Gastrocnemius medialis (tissue), 4 donors: Measurements from ENCODE around the gene SIGLEC5. TPM values are rescaled to one million over a fixed set of nuclear protein-coding genes. Genes with fewer than 3 reads are reported as not detected.
"Not testable (repeated sequence)": the region's sequence is repeated elsewhere in the genome, so short reads cannot be mapped to it uniquely, and the experiment has no call there.

Source experiments
- ATAC-seq, 2 donors: fragments of 150-250 bp; one replicate each; pipeline ENCODE4 v1.9.1; 2016
- DNase-seq, 2 donors: peaks; one replicate each; pipeline ENCODE4 v3.0.0-alpha.2; 2019
- H3K27ac ChIP-seq, 4 donors: fragments of 200-600 bp; sonication (generic); 1 replicate in 1 of 4; 2 replicates in 3 of 4; pipeline ENCODE4 v1.5.1; 2016 to 2018; ENCODE audit warnings: mild to moderate bottlenecking in 2 of 4, moderate library complexity in 1 of 4
- H3K27me3 ChIP-seq, 3 donors: fragments of 200-600 bp; sonication (generic) in 2 of 3; 1 replicate in 1 of 3; 2 replicates in 2 of 3; pipeline versions ENCODE4 v1.5.1 to v1.6.0; 2016 to 2019; ENCODE audit warnings: mild to moderate bottlenecking in 1 of 3, moderate library complexity in 1 of 3
- H3K36me3 ChIP-seq, 2 donors: fragments of 200-600 bp; sonication (generic) in 1 of 2; one replicate each; pipeline ENCODE4 v1.5.1; 2017 to 2018
- H3K4me1 ChIP-seq, 2 donors: fragments of 200-600 bp; sonication (generic) in 1 of 2; one replicate each; pipeline ENCODE4 v1.5.1; 2016 to 2017; ENCODE audit warnings: mild to moderate bottlenecking in 2 of 2
- H3K4me3 ChIP-seq, 4 donors: fragments of 200-600 bp; sonication (generic) in 3 of 4; 1 replicate in 1 of 4; 2 replicates in 3 of 4; pipeline ENCODE4 v1.5.1; 2016 to 2019; ENCODE audit warnings: mild to moderate bottlenecking in 2 of 4
- H3K9me3 ChIP-seq, 3 donors: fragments of 200-600 bp; sonication (generic) in 2 of 3; 1 replicate in 1 of 3; 2 replicates in 2 of 3; pipeline ENCODE4 v1.5.1; 2016 to 2019
- CTCF ChIP-seq, 5 experiments: fragments of 450-650 bp in 3 of 5; fragments of 200-600 bp in 2 of 5; sonication (generic) in 2 of 5; IDR thresholded peaks in 4 of 5; conservative IDR thresholded peaks in 1 of 5; 1 replicate in 4 of 5; 2 replicates in 1 of 5; pipeline ENCODE4 v1.5.1; 2016 to 2019; ENCODE audit warnings: antibody characterized with exemption in 5 of 5, mild to moderate bottlenecking in 3 of 5, moderate library complexity in 3 of 5
- POLR2A ChIP-seq, 2 donors: fragments of 450-650 bp; IDR thresholded peaks; one replicate each; pipeline ENCODE4 v1.6.1; 2017; ENCODE audit warnings: antibody characterized with exemption in 2 of 2, mild to moderate bottlenecking in 2 of 2, moderate library complexity in 2 of 2
- in situ Hi-C, 4 donors: fragments of 200-750 bp; cut with MboI; loops; one replicate each; pipeline versions ENCODE4 v1.15.0 to v1.8.0; 2017; ENCODE audit warnings: low sequenced_read_pairs in 4 of 4
- intact Hi-C: fragments of 100-400 bp; cut with DNase I; formaldehyde crosslinking; loops from one replicate; pipeline ENCODE4 v1.15.1; 2023; ENCODE audit warnings: low total_unique reads
- total RNA-seq, 4 donors: library from RNA; depleted of rRNA; stranded (reverse); fragments of >200 nt; gene quantifications; one replicate each; pipeline versions ENCODE4 v1.1.0 to v1.2.3, GENCODE V29; 2016

Gene SIGLEC5, protein sequence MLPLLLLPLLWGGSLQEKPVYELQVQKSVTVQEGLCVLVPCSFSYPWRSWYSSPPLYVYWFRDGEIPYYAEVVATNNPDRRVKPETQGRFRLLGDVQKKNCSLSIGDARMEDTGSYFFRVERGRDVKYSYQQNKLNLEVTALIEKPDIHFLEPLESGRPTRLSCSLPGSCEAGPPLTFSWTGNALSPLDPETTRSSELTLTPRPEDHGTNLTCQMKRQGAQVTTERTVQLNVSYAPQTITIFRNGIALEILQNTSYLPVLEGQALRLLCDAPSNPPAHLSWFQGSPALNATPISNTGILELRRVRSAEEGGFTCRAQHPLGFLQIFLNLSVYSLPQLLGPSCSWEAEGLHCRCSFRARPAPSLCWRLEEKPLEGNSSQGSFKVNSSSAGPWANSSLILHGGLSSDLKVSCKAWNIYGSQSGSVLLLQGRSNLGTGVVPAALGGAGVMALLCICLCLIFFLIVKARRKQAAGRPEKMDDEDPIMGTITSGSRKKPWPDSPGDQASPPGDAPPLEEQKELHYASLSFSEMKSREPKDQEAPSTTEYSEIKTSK
- total RNA-seq: 1 to 10 TPM in 1 of 4 donors, under 1 TPM in 1, not detected in 2; 0.18 to 1.0 TPM

GRCh38 chr19:51630315-51630714 lies at the start of gene SIGLEC5:
Gene SIGLEC5 (minus strand): TSS chr19:51630401. CDS start chr19:51630335, 66 bp downstream.
- H3K36me3 ChIP-seq, H3K27ac ChIP-seq, DNase-seq, H3K9me3 ChIP-seq, H3K4me1 ChIP-seq, in situ Hi-C loops, H3K27me3 ChIP-seq, intact Hi-C loops, ATAC-seq, H3K4me3 ChIP-seq: not testable (repeated sequence)

GRCh38 chr19:51676566-51677083 lies 46.4 kb upstream of the SIGLEC5 start:
- no peaks in the 10 kb centered on the region for H3K36me3 ChIP-seq
- in situ Hi-C loops (no loop called here), intact Hi-C loops (no loop called here)
- DNase-seq: no peak
- H3K4me3 ChIP-seq: no peak overlapping the region
- no peaks in the 10 kb centered on the region for H3K9me3 ChIP-seq
- no peaks in the 10 kb centered on the region for H3K27me3 ChIP-seq
- ATAC-seq: no peak
- H3K27ac ChIP-seq: no peak overlapping the region
- TF ChIP-seq CTCF (IDR thresholded peaks at IDR 0.05 in 4 of 5, conservative IDR thresholded peaks at IDR 0.05 in 1 of 5) (no peak), POLR2A (IDR thresholded peaks at IDR 0.05) (no peak)
- H3K4me1 ChIP-seq: no peaks in the 10 kb centered on the region

- H3K27me3 ChIP-seq, H3K9me3 ChIP-seq, H3K4me1 ChIP-seq, DNase-seq, H3K4me3 ChIP-seq, H3K27ac ChIP-seq, intact Hi-C loops, H3K36me3 ChIP-seq, in situ Hi-C loops, ATAC-seq: not testable (repeated sequence)
- TF ChIP-seq CTCF (IDR thresholded peaks at IDR 0.05 in 4 of 5, conservative IDR thresholded peaks at IDR 0.05 in 1 of 5): peak in 1 of 5 experiments; percentile 20
Measured at GRCh38 chr19:51675911-51676565, 45.8 kb upstream of the SIGLEC5 start.

- Histone ChIP-seq H3K27me3 (peaks cover 0 to 7% (median 0%) of the 10 kb centered on the region in 3 donors), H3K36me3 (no peaks in the 10 kb centered on the region), H3K4me1 (no peaks in the 10 kb centered on the region), H3K27ac (no peak overlapping the region), H3K4me3 (no peak overlapping the region), H3K9me3 (no peaks in the 10 kb centered on the region)
- TF ChIP-seq CTCF (IDR thresholded peaks at IDR 0.05 in 4 of 5, conservative IDR thresholded peaks at IDR 0.05 in 1 of 5) (no peak), POLR2A (IDR thresholded peaks at IDR 0.05) (no peak)
- ATAC-seq: no peak
- intact Hi-C loops: loop anchor here (10.0 kb wide), 1 partner anchor 107 kb away; no protein-coding TSS in a partner anchor
- in situ Hi-C loops: loop anchor here in 3 of 4 donors (10.0 to 25.0 kb wide), 3 partner anchors 63 to 206 kb away; partner anchors contain the start of genes SIGLEC8 (in 2 of the 3) and CEACAM18 (in 1 of the 3)
- DNase-seq: no peak
Measured at GRCh38 chr19:51668216-51668615, 38.0 kb upstream of the SIGLEC5 start.
